GM19467 (cell line): ENCODE data around the gene GPSM3.
A peak's percentile ranks its signal among the peaks of the same experiment; 100 is the strongest.
"Not testable (repeated sequence)": the region's sequence is repeated elsewhere in the genome, so short reads cannot be mapped to it uniquely, and the experiment has no call there.

ENCODE experiments used
- ATAC-seq: cut with Tn5 transposase; IDR thresholded peaks from one replicate; pipeline ENCODE4 v1.9.1; 2021; ENCODE audit warnings: mild to moderate bottlenecking, moderate library complexity; ENCODE audit not compliant: unreplicated experiment

GPSM3 gene, protein sequence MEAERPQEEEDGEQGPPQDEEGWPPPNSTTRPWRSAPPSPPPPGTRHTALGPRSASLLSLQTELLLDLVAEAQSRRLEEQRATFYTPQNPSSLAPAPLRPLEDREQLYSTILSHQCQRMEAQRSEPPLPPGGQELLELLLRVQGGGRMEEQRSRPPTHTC

DNA sequence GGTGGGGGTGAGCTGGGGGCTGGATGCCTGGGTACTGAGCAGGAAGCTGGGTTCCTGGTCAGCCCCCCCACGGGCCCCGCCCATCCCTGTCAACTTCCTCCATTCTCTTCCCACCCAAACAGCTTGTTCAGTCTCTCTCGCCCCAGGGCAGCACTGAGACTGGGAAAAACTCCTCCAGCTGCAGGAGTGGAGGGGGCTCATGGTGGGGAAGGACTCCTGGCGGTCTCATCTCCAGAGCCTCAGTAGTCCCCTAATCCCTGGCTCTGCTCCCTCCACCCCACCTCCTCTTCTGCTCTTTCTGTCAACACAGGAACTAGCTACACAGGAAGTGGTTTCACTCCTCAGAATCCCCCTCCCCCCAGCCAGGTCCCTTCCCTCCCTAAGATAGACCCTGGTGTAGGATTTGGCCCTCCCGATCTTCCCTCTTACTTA lies at the start of gene GPSM3:
Gene GPSM3 (minus strand): TSS at position 36 of the 432 bp plus-strand sequence. CDS start 130 bp downstream, outside the sequence.
- ATAC-seq: no peak

DNA sequence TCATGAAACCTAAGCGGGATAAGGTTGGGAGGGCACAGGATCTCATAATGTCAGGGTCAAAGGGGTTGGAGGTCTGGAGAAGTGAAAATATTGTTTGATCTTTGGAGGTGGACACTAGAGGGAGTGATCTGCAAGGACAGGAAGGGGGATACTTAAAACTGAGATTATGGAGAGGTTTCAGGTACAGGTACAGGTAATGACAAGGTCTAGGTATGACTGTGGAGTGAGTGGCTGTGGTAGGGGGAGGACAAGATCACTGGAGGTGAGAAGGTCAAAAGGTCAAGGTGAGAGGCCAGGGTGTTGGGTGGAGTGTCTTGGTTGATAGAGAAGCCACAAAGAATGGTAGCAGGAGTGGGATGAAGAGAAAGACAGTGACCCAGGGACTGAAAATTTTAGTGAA lies 48.2 kb upstream of the GPSM3 start:
- ATAC-seq: no peak

DNA sequence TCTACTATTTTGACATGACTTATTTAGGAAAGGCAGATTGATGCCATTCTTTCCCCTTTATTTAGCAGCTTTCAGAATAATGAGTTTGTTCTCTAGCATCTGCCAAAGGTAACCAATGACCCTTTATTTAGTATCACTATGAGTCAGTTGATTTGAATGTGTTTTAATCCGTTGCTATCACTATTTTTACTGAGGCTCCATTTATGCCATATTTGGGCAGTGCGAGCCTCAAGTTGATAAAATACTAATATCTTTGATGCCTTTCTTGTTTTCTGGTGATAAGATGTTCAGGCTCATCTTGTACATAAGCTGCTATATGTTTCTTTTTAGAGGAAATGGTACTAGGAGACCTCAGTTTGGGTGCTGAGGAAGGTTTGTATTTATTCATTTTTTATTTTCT lies 47.0 kb upstream of the GPSM3 start:
- ATAC-seq: no peak

DNA sequence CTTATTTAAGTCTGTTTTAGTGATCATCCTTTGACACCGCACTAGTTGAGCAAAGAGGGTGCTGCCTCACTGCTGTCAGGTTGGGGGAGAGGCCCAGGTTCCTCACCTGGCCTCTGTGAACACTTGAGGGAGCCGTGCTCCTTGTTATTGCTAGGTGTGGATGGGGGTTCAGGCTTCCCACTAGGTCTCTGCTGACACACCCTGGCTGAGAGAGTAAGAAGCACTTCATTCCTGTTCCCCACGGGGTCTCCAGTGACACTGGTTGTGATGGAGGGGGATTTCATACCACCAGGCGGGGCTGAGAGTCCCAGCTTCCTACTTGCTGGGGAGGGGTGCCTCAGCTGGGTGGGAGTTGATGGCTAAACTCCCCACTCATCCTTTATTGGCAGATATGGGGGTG lies 42.5 kb upstream of the GPSM3 start:
- no peak for ATAC-seq

DNA sequence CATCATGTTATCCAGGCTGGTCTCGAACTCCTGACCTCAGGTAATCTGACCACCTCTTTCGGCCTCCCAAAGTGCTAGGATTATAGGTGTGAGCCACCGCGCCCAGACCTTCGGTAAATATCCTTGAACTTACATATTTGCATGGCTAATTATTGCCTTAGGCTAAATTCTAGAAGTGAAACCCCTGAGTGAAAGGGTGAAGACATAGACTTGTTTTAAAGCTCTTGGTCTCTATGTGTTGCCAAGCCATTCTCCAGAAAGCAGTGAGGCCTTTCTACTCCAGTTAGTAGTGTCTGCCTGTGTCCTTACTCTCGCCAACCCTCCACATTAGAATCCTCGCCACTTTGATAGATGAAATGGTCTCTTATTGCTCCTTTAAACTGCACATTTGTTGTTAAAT lies 34.0 kb upstream of the GPSM3 start:
- no peak for ATAC-seq

DNA sequence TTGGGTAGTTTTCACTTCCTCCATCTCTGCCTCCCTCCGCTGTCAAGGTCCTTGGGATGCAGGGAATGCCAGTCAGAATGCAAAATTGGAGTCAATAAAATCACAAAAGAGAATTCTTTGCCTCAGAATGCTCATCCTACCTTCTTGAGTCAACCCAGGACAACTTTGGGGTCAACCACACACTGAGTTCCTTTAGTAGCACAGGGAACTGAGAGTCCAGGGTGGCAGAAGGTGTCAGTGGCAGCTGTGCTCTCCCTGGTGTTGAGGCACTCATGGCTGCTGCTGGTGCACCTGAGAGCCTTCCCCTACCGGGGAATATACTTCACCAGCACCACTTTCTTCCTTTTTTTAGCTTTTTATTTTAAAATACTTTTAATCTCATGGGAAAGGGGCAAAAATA lies 32.3 kb upstream of the GPSM3 start:
- ATAC-seq: peak; percentile 51

DNA sequence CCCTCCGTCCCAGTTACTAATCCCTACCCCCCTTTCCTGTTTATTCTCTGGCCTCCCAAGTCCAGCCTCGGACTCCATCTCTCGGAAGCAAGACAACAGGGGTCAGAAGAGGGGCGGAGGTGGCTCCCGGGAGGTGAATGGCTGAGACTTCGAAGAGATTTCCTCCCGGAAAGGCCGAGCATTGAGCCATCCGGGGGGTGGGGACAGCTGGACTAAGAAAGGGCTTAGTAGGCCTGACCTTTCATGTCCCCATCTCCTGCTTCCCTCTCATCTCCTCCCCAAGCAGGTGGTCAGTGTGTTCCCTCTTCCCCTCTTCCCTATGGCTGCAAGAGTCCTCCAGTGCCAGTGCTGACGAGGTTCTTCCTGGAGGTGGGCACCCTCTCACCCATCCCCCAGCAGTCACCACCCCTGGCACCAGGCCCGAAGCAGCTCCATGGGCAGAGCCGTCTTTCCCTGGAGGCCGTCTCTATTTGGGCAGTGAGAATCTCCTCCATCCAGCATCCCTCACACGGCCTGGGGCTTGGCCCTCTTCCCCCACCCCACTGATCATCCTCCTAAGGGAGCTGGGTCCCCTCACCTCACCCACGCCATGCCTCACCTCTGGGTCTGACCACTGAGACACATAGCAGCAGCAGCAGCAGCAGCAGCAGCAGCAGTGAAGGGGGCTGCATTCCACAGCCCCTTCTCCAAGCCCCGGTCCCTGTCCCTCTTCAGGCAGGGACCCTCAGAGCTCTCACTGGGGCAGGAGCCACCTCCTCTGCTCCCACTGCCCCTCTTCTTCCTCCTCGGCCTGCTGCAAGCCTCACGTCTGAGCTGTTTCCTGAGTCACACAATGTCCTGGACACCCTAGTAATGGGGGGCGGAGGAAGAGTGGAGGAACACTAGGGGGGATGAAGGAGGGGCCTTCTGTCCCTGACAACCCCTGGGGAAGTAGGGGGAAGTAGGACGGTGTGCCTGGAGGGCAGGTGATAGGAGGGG lies 31.1 kb upstream of the GPSM3 start, which contains the start of gene NOTCH4:
Gene NOTCH4 (minus strand): TSS at position 810 of the 978 bp plus-strand sequence. CDS start 139 bp downstream, at position 671.
- ATAC-seq: no peak

DNA sequence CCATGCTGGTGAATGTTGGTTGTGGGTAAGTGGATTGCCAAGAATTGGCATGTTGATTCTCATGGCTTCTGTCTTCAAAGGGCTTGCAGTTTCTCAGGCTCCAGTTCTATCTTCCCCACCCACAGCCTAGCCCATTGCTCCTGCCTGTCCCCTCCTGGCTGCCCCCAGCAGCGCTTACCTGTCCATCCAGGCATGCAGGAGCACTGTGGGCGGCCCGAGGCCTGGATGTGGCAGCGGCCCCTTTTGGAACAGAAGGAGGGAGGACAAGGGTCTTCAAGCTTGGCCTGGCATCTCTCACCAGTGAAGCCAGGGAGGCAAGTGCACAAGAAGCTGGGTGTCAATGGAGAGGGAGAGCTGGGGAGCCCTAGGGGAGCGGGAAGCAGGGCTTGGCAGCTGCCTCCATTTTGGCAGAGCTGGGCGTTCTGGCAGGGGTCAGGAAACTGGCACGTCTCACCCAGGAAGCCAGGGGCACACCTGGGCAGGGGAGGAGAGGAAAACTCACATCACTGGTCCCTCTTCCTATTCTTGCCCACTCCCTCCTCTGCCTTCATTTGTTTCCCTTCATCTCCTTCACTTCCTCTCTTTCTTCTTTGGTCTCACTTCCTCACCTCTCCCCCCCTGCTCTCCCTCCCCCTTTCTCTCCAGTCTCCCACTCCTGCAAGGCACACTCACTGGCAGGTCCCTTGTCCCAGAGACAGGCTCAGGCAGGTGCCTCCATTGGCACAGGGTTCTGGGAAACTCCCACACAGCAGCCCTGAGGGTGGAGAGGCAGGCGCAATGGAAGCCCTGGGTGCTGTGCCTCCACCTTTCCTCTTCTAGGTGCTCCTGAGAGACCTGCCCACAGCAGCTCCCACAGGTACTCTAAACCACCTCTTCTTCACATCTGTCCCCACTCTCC lies 30.1 kb upstream of the GPSM3 start:
- no peak for ATAC-seq

DNA sequence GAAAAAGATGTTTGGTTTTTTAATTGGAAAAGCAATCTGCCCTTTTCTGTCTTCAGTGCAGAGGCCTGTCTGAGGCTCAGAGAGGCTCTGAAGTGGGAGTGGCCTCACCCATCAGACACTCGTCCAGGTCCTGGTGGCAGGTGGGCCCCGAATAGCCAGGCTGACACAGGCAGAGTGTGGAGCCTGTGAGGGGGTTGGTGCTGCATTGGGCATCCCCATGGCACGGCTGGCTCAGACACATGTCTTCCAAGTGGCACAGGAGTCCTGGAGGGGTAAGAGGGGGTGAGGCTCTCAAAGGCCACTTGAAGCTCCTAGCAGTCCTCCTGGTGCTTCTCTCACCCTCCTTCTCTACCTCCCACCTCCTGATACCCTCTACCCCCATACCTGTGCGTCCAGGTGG lies 27.6 kb upstream of the GPSM3 start:
- ATAC-seq: no peak

DNA sequence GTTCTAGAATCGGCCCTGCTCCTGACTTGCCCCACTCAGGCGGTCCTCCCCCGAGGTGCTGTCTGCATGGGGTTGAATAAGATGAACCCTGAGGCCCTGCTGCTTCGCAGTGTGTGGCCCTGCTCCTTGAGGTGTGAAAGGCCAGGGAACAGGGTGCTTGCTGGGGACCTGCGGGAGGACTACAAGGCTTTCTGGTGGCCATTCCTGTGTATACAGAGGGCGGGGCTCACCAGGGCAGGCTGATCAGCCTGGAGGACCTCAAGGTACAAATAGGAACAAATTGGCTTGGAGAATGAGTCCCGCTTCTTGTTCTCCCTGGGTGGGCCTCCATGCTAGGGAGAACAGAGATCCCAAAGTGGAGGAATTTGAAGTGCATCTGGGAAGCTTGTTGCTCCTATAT lies 25.7 kb upstream of the GPSM3 start:
- ATAC-seq: no peak

DNA sequence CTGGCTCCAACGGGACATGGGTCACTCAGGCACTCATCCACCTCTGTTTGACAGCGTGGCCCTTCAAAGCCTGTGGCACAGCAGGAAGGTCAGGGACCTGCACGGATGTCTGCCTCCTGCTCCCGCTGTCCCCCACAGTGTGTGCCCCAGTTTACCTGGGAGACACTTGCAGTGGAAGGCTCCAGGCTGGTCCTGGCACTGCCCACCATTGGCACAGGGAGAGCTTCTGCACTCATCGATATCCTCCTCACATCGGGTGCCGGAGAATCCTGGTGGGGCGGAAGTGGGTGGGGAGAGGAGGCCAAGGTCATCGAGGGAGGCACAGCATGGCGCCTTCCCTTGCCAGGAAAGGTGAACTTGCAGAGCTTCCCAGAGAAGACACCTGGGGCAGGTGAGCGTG lies 24.6 kb upstream of the GPSM3 start:
- ATAC-seq: no peak

DNA sequence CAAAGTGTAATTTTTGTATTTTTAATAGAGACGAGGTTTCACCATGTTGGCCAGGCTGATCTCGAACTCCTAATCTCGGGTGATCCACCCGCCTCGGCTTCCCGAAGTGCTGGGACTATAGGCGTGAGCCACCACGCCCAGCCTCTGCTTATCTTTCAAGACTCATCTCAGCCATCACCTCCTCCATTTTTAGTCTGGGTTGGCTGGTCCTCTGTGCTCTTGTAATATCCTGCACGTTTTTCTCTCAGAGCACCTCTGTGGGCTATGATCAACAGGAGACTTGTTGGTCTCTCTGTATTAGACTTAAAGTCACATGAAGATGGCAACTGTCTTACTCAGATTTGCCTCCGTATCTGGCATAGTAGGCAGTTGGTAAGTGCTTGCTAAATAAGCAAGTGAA lies 23.8 kb upstream of the GPSM3 start:
- ATAC-seq: no peak

DNA sequence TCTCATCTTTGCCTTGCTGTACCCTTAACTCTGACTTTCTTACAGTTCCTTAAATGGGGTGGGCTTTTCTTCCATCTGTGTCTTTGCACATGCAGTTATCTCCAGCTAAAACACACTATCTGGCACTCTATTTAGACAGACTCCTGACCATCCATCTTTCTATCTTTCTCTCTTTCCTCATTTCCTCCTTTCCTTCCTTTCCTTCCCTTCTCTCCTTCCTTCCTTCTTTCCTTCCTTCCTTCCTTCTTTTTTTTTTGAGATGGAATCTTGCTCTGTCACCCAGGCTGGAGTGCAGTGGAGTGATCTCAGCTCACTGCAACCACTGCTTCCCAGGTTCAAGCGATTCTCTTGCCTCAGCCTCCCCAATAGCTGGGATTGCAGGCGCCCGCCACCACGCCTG lies 23.2 kb upstream of the GPSM3 start:
- ATAC-seq: no peak

DNA sequence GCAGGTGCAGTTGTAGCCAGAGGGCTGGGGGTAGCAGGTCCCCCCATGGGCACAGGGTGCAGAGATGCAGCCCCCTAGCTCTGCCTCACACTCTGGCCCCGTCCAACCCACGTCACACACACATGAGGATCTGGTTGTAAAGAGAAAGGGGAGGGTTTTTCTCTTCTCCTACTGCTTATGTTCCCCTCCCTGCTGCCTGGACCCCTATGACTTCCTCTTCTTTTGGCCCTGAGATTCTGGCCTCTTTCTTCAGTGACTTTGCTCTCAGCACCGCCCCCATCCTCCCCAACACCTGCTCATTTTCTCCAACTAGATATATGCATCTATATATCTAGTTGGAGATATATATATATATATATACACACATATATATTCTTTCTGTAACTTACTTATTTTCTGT lies 21.7 kb upstream of the GPSM3 start:
- ATAC-seq: no peak

DNA sequence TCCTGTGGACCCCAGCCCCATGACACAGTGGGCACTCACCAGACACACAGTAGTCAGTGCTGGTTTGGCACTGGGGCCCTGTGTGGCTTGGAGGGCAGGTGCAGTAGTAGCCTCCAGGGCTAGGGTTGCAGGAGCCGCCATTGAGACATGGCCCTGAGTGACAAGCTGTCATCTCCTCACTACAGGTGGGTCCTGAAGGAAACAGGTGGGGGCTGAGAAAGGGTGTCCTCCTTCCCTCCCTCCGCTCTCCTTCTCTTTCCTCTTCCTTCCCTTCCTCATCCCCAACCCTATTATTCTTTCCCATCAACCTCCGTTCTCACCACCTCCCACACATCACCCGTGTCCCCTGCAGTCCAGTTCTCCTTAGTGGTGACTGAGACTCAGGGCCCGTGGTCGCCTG lies 21.2 kb upstream of the GPSM3 start:
- no peak for ATAC-seq

DNA sequence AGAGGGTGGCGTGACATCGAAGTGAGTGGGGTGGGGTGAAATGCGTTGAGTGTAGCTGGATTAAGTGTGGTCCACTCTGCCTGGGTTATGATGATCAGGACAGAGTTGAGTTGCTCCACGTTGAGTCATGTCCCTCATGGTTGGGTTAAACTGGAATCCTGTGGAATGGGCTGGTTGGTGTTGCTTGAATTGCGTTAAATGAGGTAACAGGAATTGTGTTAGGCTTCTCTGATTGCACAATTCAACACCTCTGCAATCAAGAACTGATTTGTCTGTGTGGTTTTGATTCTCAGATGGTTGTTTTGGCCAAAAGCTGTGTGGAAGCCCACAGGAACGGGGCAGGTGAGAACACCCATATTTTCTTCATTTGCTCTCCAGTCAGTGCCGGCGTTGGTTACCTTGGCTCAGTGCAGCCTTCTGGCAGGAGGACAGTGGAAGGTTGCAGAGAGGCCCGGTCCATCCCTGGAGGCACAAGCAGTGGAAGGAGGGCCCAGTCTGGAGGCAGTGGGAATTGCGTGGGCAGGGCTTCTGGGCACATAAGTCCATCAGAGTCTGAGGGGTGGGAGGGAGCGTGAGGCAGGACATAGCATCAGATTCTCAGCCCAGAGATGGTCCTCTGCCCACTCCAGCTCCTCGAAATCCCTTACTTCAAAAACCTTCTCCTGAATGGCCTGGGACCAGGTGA lies 19.8 kb upstream of the GPSM3 start:
- no peak for ATAC-seq

DNA sequence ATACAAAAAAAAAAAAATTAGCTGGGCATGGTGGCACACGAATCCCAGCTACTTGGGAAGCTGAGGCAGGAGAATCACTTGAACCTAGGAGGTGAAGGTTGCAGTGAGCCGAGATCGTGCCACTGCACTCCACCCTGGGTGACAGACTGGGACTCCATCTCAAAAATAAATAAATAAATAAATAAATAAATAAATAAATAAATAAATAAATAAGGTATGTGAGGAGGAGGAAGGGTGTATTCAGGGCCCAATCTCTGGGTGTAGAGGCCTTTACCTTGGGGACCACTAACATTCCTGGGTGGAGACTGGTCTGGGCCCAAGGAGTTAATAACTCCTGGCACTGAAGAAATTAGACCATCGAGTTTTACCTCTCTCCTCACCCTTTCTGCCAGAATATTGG lies 19.0 kb upstream of the GPSM3 start:
- ATAC-seq: not testable (repeated sequence)

DNA sequence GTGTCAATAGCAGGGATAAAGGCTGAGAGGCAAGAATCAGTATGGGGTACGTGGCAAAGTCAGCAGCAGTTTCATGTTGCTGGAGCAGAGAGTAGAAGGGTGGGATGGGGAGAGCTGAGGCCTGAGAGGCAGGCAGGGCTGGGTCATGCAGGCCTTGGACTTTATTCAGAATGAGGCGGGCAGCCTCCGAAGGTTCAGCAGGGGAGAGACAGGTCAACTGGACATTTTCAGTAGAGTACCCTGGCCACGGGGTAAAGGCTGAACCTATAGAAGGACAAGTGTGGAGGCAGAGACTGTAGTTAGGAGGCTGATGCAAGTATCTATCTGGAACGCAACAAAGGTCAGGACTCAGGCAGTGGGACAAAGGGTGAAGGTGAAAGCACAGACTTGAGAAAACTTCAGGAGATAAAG lies 17.8 kb upstream of the GPSM3 start:
- ATAC-seq: no peak

DNA sequence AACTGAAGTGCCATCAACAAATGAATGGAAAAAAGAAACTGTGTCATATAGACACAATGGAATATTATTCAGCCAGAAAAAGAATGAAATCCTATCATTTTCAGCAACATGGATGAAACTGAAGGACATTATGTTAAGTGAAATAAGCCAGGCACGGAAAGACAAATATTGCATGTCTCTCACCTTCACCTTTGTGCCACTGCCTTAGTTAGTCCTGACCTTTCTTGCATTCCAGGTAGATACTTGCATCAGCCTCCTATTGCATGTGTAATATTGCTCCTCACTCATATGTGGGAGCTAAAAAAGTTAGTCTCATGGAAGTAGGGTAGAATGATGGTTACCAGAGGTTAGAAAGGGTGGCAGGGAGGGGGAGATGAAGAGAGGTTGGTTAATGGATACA lies 16.6 kb upstream of the GPSM3 start:
- ATAC-seq: no peak

DNA sequence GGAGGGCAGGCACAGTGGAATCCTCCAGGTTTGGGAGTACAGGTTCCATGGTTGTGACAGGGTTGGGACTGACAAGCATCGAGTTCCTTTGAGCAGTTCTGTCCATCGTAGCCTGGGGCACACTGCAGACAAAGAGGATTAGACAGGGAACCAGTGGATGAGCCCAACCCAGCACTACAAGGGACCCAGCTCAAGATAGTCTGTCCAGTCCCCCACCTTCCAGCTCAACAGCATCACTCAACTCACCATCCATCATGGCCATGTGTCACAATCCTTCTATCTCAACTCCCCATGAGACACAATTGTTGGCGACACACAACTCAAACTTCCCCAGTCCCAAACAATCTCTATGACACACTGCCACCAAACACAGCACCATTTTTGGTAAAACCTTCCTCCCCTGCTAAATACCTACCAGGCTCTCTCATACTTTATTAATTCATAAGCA lies 11.8 kb upstream of the GPSM3 start:
- no peak for ATAC-seq
